HepG2 (cell line): ENCODE data around the gene L3MBTL1. TPM values are rescaled to one million over a fixed set of nuclear protein-coding genes. Genes with fewer than 3 reads are reported as not detected.

Experiments used
- FOSL2 ChIP-seq: sonication (generic); formaldehyde crosslinking; IDR thresholded peaks from 2 replicates; pipeline ENCODE4 v1.4.0; 2020; ENCODE audit warnings: missing genetic modification reagents
- FOXM1 ChIP-seq: sonication (generic); formaldehyde crosslinking; IDR thresholded peaks from 2 replicates; pipeline ENCODE4 v1.5.0; 2020; ENCODE audit warnings: missing genetic modification reagents
- HIVEP1 ChIP-seq: sonication (generic); formaldehyde crosslinking; IDR thresholded peaks from 2 replicates; pipeline ENCODE4 v1.4.0; 2020; ENCODE audit warnings: mild to moderate bottlenecking, missing genetic modification reagents
- KDM4B ChIP-seq: sonication (generic); formaldehyde crosslinking; IDR thresholded peaks from 2 replicates; pipeline ENCODE4 v1.4.0; 2020; ENCODE audit warnings: missing genetic modification reagents
- MIER3 ChIP-seq: IDR thresholded peaks from 2 replicates; pipeline ENCODE4 v1.6.1; 2016; ENCODE audit warnings: missing compliant biosample characterization, borderline replicate concordance
- PHF8 ChIP-seq: sonication (generic); formaldehyde crosslinking; IDR thresholded peaks from 2 replicates; pipeline ENCODE4 v1.5.0; 2020; ENCODE audit warnings: missing genetic modification reagents
- PTBP1 ChIP-seq: fragments of 200-400 bp; formaldehyde crosslinking; IDR thresholded peaks from 2 replicates; pipeline ENCODE4 v1.6.1; 2018; ENCODE audit warnings: low read length, low read depth; ENCODE audit not compliant: poor library complexity, severe bottlenecking
- RBAK ChIP-seq: sonication (generic); formaldehyde crosslinking; IDR thresholded peaks from 2 replicates; pipeline ENCODE4 v1.5.1; 2020; ENCODE audit warnings: mild to moderate bottlenecking, missing genetic modification reagents
- ZNF274 ChIP-seq: sonication (generic); formaldehyde crosslinking; IDR thresholded peaks from 2 replicates; pipeline ENCODE4 v1.5.1; 2020; ENCODE audit warnings: mild to moderate bottlenecking, missing genetic modification reagents
- ZNF460 ChIP-seq: sonication (generic); formaldehyde crosslinking; IDR thresholded peaks from 2 replicates; pipeline ENCODE4 v1.5.1; 2020; ENCODE audit warnings: missing genetic modification reagents, mild to moderate bottlenecking, borderline replicate concordance
- ZNF768 ChIP-seq: sonication (generic); formaldehyde crosslinking; IDR thresholded peaks from 2 replicates; pipeline ENCODE4 v1.4.0; 2020; ENCODE audit warnings: missing genetic modification reagents
- ZSCAN29 ChIP-seq: sonication (generic); formaldehyde crosslinking; conservative IDR thresholded peaks from 2 replicates; pipeline ENCODE4 v1.4.0; 2020; ENCODE audit warnings: mild to moderate bottlenecking, missing genetic modification reagents
- polyA plus RNA-seq, 8 experiments: library from polyadenylated mRNA; depleted of rRNA in 3 of 8; stranded (reverse) in 7 of 8; unstranded in 1 of 8; fragments of >200 nt; fragmentation: Illumina TruSeq in 4 of 8; extraction: Trizol in 4 of 8; gene quantifications; 2 replicates each; pipeline versions ENCODE4 v1.2.1 to v1.2.3, GENCODE V29; 2011 to 2016; ENCODE audit warnings: low read depth in 4 of 8, missing spikeins in 1 of 8, mixed read lengths in 1 of 8; ENCODE audit not compliant: insufficient read depth in 1 of 8
- total RNA-seq, 5 experiments: library from RNA; depleted of rRNA; stranded (reverse); fragments of >200 nt; fragmentation: Illumina TruSeq; extraction: Trizol; gene quantifications; 2 replicates each; pipeline ENCODE4 v1.2.3, GENCODE V29; 2016; ENCODE audit warnings: low read depth in 1 of 5
- TF ChIP-seq, protein P1 (sequence below): IDR thresholded peaks from 2 replicates; pipeline ENCODE4 v1.6.1; 2016; ENCODE audit warnings: control low read depth
- TF ChIP-seq, protein P2 (sequence below): sonication (generic); formaldehyde crosslinking; IDR thresholded peaks from 2 replicates; pipeline ENCODE4 v1.4.0; 2020; ENCODE audit warnings: missing genetic modification reagents
- TF ChIP-seq, protein P3 (sequence below): sonication (generic); formaldehyde crosslinking; IDR thresholded peaks from 2 replicates; pipeline ENCODE4 v1.9.0; 2022; ENCODE audit warnings: low read depth, missing genetic modification reagents
- TF ChIP-seq, protein P4 (sequence below): sonication (generic); formaldehyde crosslinking; IDR thresholded peaks from 2 replicates; pipeline ENCODE4 v1.4.0; 2020; ENCODE audit warnings: mild to moderate bottlenecking, missing genetic modification reagents
- TF ChIP-seq, protein P5 (sequence below): sonication (generic); formaldehyde crosslinking; IDR thresholded peaks from 2 replicates; pipeline ENCODE4 v1.8.0; 2022; ENCODE audit warnings: missing genetic modification reagents, mild to moderate bottlenecking, borderline replicate concordance
- TF ChIP-seq, protein P6 (sequence below): IDR thresholded peaks from 2 replicates; pipeline ENCODE4 v1.6.1; 2018; ENCODE audit warnings: missing genetic modification reagents

The L3MBTL1 gene
- total and polyA plus RNA-seq, 2 of the 13 experiments (the other 11 are each of a cell fraction or from before 2014, with no cell fraction given) = 9.0 to 17.8 TPM

DNA sequence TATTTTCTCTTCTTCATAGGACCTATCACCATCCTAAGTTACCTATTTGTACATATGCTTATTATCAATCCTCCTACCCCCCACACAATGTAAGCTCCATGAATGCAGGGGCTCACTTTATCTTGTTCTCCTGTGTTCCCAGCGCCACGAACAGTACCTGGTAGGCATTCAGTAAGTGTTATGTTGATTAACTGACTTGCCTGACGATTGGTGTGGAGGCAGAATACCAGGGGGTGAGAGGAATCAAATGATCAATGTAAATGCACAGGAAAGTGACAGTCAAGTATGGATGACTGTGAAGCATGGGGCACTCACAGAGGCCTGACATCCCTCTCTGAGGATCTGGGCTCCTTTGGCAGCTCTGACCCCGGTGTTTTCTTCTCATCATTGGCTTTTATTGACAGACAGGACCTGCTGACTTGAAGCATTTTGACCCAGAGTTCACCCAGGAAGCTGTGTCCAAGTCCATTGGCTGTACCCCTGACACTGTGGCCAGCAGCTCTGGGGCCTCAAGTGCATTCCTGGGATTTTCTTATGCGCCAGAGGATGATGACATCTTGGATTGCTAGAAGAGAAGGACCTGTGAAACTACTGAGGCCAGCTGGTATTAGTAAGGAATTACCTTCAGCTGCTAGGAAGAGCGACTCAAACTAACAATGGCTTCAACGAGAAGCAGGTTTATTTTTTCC lies 77.1 kb downstream of the L3MBTL1 start (continued):
- no peak for TF ChIP-seq MIER3 (CRISPR knock-in tag)
- no peak for TF ChIP-seq FOXM1 (CRISPR knock-in tag)
- TF ChIP-seq ZNF768 (CRISPR knock-in tag) = no peak
- TF ChIP-seq KDM4B (CRISPR knock-in tag) = 0 out of 2 replicates have a peak, but pooled peaks have one; percentile 51
- TF ChIP-seq, protein P1, sequence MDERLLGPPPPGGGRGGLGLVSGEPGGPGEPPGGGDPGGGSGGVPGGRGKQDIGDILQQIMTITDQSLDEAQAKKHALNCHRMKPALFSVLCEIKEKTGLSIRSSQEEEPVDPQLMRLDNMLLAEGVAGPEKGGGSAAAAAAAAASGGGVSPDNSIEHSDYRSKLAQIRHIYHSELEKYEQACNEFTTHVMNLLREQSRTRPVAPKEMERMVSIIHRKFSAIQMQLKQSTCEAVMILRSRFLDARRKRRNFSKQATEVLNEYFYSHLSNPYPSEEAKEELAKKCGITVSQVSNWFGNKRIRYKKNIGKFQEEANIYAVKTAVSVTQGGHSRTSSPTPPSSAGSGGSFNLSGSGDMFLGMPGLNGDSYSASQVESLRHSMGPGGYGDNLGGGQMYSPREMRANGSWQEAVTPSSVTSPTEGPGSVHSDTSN (CRISPR knock-in tag) = 0 out of 2 replicates have a peak, but pooled peaks have one; percentile 32
- TF ChIP-seq PTBP1 = no peak
- TF ChIP-seq, protein P2, sequence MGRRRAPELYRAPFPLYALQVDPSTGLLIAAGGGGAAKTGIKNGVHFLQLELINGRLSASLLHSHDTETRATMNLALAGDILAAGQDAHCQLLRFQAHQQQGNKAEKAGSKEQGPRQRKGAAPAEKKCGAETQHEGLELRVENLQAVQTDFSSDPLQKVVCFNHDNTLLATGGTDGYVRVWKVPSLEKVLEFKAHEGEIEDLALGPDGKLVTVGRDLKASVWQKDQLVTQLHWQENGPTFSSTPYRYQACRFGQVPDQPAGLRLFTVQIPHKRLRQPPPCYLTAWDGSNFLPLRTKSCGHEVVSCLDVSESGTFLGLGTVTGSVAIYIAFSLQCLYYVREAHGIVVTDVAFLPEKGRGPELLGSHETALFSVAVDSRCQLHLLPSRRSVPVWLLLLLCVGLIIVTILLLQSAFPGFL = no peak
- TF ChIP-seq, protein P3, sequence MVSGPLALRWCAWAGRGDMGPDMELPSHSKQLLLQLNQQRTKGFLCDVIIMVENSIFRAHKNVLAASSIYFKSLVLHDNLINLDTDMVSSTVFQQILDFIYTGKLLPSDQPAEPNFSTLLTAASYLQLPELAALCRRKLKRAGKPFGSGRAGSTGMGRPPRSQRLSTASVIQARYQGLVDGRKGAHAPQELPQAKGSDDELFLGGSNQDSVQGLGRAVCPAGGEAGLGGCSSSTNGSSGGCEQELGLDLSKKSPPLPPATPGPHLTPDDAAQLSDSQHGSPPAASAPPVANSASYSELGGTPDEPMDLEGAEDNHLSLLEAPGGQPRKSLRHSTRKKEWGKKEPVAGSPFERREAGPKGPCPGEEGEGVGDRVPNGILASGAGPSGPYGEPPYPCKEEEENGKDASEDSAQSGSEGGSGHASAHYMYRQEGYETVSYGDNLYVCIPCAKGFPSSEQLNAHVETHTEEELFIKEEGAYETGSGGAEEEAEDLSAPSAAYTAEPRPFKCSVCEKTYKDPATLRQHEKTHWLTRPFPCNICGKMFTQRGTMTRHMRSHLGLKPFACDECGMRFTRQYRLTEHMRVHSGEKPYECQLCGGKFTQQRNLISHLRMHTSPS (CRISPR knock-in tag) = no peak
- TF ChIP-seq HIVEP1 (CRISPR knock-in tag) = no peak
- TF ChIP-seq, protein P4, sequence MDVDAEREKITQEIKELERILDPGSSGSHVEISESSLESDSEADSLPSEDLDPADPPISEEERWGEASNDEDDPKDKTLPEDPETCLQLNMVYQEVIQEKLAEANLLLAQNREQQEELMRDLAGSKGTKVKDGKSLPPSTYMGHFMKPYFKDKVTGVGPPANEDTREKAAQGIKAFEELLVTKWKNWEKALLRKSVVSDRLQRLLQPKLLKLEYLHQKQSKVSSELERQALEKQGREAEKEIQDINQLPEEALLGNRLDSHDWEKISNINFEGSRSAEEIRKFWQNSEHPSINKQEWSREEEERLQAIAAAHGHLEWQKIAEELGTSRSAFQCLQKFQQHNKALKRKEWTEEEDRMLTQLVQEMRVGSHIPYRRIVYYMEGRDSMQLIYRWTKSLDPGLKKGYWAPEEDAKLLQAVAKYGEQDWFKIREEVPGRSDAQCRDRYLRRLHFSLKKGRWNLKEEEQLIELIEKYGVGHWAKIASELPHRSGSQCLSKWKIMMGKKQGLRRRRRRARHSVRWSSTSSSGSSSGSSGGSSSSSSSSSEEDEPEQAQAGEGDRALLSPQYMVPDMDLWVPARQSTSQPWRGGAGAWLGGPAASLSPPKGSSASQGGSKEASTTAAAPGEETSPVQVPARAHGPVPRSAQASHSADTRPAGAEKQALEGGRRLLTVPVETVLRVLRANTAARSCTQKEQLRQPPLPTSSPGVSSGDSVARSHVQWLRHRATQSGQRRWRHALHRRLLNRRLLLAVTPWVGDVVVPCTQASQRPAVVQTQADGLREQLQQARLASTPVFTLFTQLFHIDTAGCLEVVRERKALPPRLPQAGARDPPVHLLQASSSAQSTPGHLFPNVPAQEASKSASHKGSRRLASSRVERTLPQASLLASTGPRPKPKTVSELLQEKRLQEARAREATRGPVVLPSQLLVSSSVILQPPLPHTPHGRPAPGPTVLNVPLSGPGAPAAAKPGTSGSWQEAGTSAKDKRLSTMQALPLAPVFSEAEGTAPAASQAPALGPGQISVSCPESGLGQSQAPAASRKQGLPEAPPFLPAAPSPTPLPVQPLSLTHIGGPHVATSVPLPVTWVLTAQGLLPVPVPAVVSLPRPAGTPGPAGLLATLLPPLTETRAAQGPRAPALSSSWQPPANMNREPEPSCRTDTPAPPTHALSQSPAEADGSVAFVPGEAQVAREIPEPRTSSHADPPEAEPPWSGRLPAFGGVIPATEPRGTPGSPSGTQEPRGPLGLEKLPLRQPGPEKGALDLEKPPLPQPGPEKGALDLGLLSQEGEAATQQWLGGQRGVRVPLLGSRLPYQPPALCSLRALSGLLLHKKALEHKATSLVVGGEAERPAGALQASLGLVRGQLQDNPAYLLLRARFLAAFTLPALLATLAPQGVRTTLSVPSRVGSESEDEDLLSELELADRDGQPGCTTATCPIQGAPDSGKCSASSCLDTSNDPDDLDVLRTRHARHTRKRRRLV (CRISPR knock-in tag) = no peak
- TF ChIP-seq, protein P5, sequence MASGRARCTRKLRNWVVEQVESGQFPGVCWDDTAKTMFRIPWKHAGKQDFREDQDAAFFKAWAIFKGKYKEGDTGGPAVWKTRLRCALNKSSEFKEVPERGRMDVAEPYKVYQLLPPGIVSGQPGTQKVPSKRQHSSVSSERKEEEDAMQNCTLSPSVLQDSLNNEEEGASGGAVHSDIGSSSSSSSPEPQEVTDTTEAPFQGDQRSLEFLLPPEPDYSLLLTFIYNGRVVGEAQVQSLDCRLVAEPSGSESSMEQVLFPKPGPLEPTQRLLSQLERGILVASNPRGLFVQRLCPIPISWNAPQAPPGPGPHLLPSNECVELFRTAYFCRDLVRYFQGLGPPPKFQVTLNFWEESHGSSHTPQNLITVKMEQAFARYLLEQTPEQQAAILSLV = no peak
- TF ChIP-seq ZNF460 (CRISPR knock-in tag) = no peak
- no peak for TF ChIP-seq FOSL2 (CRISPR knock-in tag)
- TF ChIP-seq ZSCAN29 = no peak
- no peak; the same call in 1 of the 2 replicates for TF ChIP-seq PHF8 (CRISPR knock-in tag)
- no peak for TF ChIP-seq ZNF274 (CRISPR knock-in tag)
- TF ChIP-seq, protein P6, sequence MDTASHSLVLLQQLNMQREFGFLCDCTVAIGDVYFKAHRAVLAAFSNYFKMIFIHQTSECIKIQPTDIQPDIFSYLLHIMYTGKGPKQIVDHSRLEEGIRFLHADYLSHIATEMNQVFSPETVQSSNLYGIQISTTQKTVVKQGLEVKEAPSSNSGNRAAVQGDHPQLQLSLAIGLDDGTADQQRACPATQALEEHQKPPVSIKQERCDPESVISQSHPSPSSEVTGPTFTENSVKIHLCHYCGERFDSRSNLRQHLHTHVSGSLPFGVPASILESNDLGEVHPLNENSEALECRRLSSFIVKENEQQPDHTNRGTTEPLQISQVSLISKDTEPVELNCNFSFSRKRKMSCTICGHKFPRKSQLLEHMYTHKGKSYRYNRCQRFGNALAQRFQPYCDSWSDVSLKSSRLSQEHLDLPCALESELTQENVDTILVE (CRISPR knock-in tag) = no peak
- TF ChIP-seq RBAK (CRISPR knock-in tag) = no peak
